ENCODE measurements around the gene KLHL1.

GRCh38 chr13:69751259-69751658 lies 357.0 kb downstream of the KLHL1 start:
- TF ChIP-seq CTCF (IDR thresholded peaks at IDR 0.05) = no peak
- no peak for TF ChIP-seq POLR2AphosphoS5 (IDR thresholded peaks at IDR 0.05; ENCODE audit: insufficient read depth in 1 of 2, low read depth in 1 of 2)
- TF ChIP-seq POLR2A (IDR thresholded peaks at IDR 0.05) = no peak

Data from vagina (tissue), 2 donors.